ENCODE measurements around the gene ADAMTS17.

The ADAMTS17 gene

DNA sequence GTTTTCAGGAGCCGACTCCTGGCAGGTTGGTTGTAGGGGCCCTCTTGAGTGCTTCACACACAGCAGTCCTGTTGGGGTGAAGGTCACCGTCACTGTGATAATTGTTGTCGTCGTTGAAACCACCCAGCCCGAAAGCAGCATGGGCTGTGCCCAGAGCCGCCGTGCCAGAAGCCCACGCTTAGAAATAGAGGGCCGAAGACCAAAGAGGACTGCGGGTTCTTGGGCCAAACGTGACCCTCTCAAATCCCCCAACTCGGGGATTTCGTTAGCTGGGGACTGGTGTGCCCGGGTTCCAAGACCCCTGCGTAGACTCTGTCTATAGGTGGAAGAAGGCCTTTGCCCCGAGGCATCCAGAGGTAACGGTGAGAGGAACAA lies 7.5 kb upstream of the ADAMTS17 start:
- H3K4me3 ChIP-seq (ENCODE audit: low read length) = peak overlapping the region; percentile 96
- TF ChIP-seq EZH2phosphoT487 (IDR thresholded peaks at IDR 0.05; ENCODE audit: low read depth) = no peak
- TF ChIP-seq, protein P1, sequence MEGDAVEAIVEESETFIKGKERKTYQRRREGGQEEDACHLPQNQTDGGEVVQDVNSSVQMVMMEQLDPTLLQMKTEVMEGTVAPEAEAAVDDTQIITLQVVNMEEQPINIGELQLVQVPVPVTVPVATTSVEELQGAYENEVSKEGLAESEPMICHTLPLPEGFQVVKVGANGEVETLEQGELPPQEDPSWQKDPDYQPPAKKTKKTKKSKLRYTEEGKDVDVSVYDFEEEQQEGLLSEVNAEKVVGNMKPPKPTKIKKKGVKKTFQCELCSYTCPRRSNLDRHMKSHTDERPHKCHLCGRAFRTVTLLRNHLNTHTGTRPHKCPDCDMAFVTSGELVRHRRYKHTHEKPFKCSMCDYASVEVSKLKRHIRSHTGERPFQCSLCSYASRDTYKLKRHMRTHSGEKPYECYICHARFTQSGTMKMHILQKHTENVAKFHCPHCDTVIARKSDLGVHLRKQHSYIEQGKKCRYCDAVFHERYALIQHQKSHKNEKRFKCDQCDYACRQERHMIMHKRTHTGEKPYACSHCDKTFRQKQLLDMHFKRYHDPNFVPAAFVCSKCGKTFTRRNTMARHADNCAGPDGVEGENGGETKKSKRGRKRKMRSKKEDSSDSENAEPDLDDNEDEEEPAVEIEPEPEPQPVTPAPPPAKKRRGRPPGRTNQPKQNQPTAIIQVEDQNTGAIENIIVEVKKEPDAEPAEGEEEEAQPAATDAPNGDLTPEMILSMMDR (IDR thresholded peaks at IDR 0.05; ENCODE audit: low read depth, low read length) = no peak
- H3K27me3 ChIP-seq (ENCODE audit: low read depth, low read length) = peaks cover 3% of the 10 kb centered on the region; the same call in 1 of the 2 replicates
- no peaks in the 10 kb centered on the region for H3K79me2 ChIP-seq (ENCODE audit: low read length)
- H3K36me3 ChIP-seq (replicated peaks; ENCODE audit: low read depth, low read length) = no peaks in the 10 kb centered on the region
- peak overlapping the region; percentile 100; the same call in 1 of the 2 replicates for H2AFZ ChIP-seq (ENCODE audit: low read depth, low read length)
- H3K9ac ChIP-seq (ENCODE audit: low read length) = no peak overlapping the region; the same call in 1 of the 2 replicates
- peak overlapping the region; percentile 92 for H3K4me2 ChIP-seq (ENCODE audit: low read length)
- no peak overlapping the region for H3K27ac ChIP-seq (ENCODE audit: low read length)
- H3K9me3 ChIP-seq (ENCODE audit: insufficient read depth, low read length) = no peaks in the 10 kb centered on the region
- H3K4me1 ChIP-seq (ENCODE audit: low read length) = peaks cover 13% of the 10 kb centered on the region
- H4K20me1 ChIP-seq (ENCODE audit: insufficient read depth, low read length) = no peaks in the 10 kb centered on the region

DNA sequence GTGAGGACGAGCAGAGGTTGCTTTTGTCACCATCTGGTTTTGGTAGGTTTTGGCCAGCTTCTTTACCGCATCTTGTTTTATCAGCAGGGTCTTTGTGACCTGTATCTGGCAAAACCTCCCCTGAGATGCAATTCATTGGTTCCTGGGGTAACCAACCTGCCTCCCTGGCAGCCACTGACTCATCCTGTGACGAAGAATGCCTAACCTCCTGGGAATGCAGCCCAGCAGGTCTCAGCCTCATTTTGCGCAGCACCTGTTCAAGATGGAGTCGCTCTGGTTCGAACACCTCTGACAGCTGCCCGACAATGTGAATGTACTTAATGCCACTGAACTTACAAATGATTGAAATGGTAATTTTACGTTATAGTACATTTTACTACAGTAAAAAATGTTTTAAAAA lies 6.8 kb upstream of the ADAMTS17 start:
- TF ChIP-seq, protein P1 (IDR thresholded peaks at IDR 0.05; ENCODE audit: low read depth, low read length) = no peak
- no peak for TF ChIP-seq EZH2phosphoT487 (IDR thresholded peaks at IDR 0.05; ENCODE audit: low read depth)
- Histone ChIP-seq H3K79me2 (ENCODE audit: low read length) (no peaks in the 10 kb centered on the region), H3K9ac (ENCODE audit: low read length) (no peak overlapping the region), H3K4me3 (ENCODE audit: low read length) (no peak overlapping the region), H3K36me3 (replicated peaks; ENCODE audit: low read depth, low read length) (no peaks in the 10 kb centered on the region), H3K4me1 (ENCODE audit: low read length) (peaks cover 9% of the 10 kb centered on the region), H3K4me2 (ENCODE audit: low read length) (no peak overlapping the region), H3K27ac (ENCODE audit: low read length) (no peak overlapping the region), H3K27me3 (ENCODE audit: low read depth, low read length) (no peaks in the 10 kb centered on the region), H4K20me1 (ENCODE audit: insufficient read depth, low read length) (no peaks in the 10 kb centered on the region), H3K9me3 (ENCODE audit: insufficient read depth, low read length) (no peaks in the 10 kb centered on the region), H2AFZ (ENCODE audit: low read depth, low read length) (no peak overlapping the region)

DNA sequence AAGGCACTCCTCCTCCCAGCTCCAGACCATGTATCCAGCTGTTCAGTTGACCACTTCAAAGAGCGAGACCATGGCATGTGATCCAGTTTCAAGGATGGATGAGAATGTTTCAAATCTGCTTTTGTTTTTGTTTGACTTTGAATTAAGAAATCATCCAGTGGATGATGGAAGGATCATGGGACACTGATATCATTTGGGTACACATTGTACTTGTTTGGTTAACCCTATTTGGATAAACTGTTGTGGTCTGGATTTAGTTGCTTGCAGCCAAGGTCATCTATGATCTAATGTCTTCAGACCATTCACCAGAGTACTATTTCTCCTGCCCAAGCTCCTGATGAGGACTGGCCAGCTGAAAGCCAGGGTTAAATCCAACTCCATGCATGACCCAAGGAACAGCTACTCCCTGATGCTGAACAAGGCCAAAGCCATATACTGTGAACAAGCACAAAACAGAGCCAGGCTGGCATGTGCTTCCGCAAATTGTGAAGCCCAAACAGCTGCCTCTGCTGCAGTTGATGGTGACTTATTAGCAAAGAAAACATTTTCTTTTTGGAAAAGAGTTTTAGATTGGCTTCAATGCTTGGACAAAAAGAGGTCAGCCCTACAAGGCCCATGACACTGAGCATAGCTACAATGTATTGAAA lies 5.2 kb upstream of the ADAMTS17 start:
- H3K36me3 ChIP-seq (replicated peaks; ENCODE audit: low read depth, low read length) = no peaks in the 10 kb centered on the region
- no peaks in the 10 kb centered on the region for H4K20me1 ChIP-seq (ENCODE audit: insufficient read depth, low read length)

DNA sequence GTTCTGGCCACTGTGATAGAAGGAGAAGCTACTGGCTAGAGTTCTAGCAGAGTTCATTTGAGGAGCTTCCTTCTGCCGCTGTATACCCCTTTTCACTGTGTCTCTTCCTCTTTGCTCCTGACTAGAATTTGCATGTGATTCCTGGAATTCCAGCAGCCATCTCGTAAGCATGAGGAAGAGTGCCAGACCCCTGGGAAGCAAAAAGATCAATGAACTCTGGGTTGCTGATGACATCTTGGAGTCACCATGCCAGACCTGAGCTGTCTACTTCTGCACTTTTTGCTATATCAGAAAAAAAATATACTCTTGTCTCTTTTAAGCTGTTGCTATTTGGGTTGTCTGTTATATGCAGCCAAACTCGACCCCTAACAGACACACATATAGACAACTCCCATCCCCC lies 3.7 kb upstream of the ADAMTS17 start:
- Histone ChIP-seq H3K9ac (ENCODE audit: low read length) (no peak overlapping the region), H4K20me1 (ENCODE audit: insufficient read depth, low read length) (no peaks in the 10 kb centered on the region), H3K4me2 (ENCODE audit: low read length) (no peak overlapping the region), H3K4me3 (ENCODE audit: low read length) (no peak overlapping the region), H3K79me2 (ENCODE audit: low read length) (no peaks in the 10 kb centered on the region), H2AFZ (ENCODE audit: low read depth, low read length) (no peak overlapping the region), H3K4me1 (ENCODE audit: low read length) (peaks cover 2% of the 10 kb centered on the region; the same call in 1 of the 2 replicates), H3K27me3 (ENCODE audit: low read depth, low read length) (no peaks in the 10 kb centered on the region), H3K9me3 (ENCODE audit: insufficient read depth, low read length) (no peaks in the 10 kb centered on the region), H3K36me3 (replicated peaks; ENCODE audit: low read depth, low read length) (no peaks in the 10 kb centered on the region), H3K27ac (ENCODE audit: low read length) (no peak overlapping the region)
- TF ChIP-seq, protein P1 (IDR thresholded peaks at IDR 0.05; ENCODE audit: low read depth, low read length) = no peak
- no peak for TF ChIP-seq EZH2phosphoT487 (IDR thresholded peaks at IDR 0.05; ENCODE audit: low read depth)

More for the DNA sequence above, 5.2 kb upstream of the ADAMTS17 start:
- H3K4me3 ChIP-seq (ENCODE audit: low read length) = no peak overlapping the region
- H3K27ac ChIP-seq (ENCODE audit: low read length) = no peak overlapping the region
- H3K9me3 ChIP-seq (ENCODE audit: insufficient read depth, low read length) = no peaks in the 10 kb centered on the region
- H3K79me2 ChIP-seq (ENCODE audit: low read length) = no peaks in the 10 kb centered on the region
- TF ChIP-seq, protein P1 (IDR thresholded peaks at IDR 0.05; ENCODE audit: low read depth, low read length) = no peak
- TF ChIP-seq EZH2phosphoT487 (IDR thresholded peaks at IDR 0.05; ENCODE audit: low read depth) = no peak
- H3K4me2 ChIP-seq (ENCODE audit: low read length) = no peak overlapping the region
- no peaks in the 10 kb centered on the region for H3K27me3 ChIP-seq (ENCODE audit: low read depth, low read length)
- no peak overlapping the region for H2AFZ ChIP-seq (ENCODE audit: low read depth, low read length)
- H3K9ac ChIP-seq (ENCODE audit: low read length) = no peak overlapping the region
- H3K4me1 ChIP-seq (ENCODE audit: low read length) = peaks cover 5% of the 10 kb centered on the region; the same call in 1 of the 2 replicates

All from OCI-LY3 (cell line).